Measurements from ENCODE around the gene SNRPD2. TPM values are rescaled to one million over a fixed set of nuclear protein-coding genes. Genes with fewer than 3 reads are reported as not detected.
A peak's percentile ranks its signal among the peaks of the same experiment; 100 is the strongest.

SNRPD2 gene
- total RNA-seq, 1 experiment from 2014 or later, result 631 TPM

- TSS peak; percentile 50 for BruUV-seq (replicated peaks)
- Histone ChIP-seq H2AFZ (ENCODE audit: low read length) (peak overlapping the region; percentile 70), H3K9me3 (ENCODE audit: low read length) (no peaks in the 10 kb centered on the region), H3K4me1 (ENCODE audit: insufficient read depth, low read length) (peaks cover 5% of the 10 kb centered on the region), H3K4me3 (ENCODE audit: low read length) (peak overlapping the region; percentile 68), H3K36me3 (ENCODE audit: low read depth, low read length) (no peaks in the 10 kb centered on the region), H3K27ac (ENCODE audit: low read length) (no peak overlapping the region), H3K27me3 (ENCODE audit: low read length) (no peaks in the 10 kb centered on the region), H3F3A (ENCODE audit: low read length, unreplicated experiment) (no peaks in the 10 kb centered on the region), H3K79me2 (ENCODE audit: low read length) (no peaks in the 10 kb centered on the region), H3K9ac (ENCODE audit: low read length) (peak overlapping the region; percentile 26), H3K4me2 (ENCODE audit: low read length) (peak overlapping the region; percentile 87), H3K9me2 (replicated peaks; ENCODE audit: low read length) (no peaks in the 10 kb centered on the region), H4K20me1 (ENCODE audit: low read length) (no peaks in the 10 kb centered on the region)
- TF ChIP-seq EZH2 (IDR thresholded peaks at IDR 0.05; ENCODE audit: low read length, unreplicated experiment), result no peak
- TF ChIP-seq, protein P1, sequence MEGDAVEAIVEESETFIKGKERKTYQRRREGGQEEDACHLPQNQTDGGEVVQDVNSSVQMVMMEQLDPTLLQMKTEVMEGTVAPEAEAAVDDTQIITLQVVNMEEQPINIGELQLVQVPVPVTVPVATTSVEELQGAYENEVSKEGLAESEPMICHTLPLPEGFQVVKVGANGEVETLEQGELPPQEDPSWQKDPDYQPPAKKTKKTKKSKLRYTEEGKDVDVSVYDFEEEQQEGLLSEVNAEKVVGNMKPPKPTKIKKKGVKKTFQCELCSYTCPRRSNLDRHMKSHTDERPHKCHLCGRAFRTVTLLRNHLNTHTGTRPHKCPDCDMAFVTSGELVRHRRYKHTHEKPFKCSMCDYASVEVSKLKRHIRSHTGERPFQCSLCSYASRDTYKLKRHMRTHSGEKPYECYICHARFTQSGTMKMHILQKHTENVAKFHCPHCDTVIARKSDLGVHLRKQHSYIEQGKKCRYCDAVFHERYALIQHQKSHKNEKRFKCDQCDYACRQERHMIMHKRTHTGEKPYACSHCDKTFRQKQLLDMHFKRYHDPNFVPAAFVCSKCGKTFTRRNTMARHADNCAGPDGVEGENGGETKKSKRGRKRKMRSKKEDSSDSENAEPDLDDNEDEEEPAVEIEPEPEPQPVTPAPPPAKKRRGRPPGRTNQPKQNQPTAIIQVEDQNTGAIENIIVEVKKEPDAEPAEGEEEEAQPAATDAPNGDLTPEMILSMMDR (conservative IDR thresholded peaks at IDR 0.05; ENCODE audit: low read depth, low read length), result no peak
- no peak for TF ChIP-seq EZH2phosphoT487 (IDR thresholded peaks at IDR 0.05; ENCODE audit: borderline replicate concordance, low read length)
- DNase-seq, result no peak
- ATAC-seq, result no peak
- CTCF ChIA-PET, result interaction anchor here (0.9 kb wide), 1 partner anchor 110 kb away, joined by 3 read pairs; no protein-coding TSS in a partner anchor
- intact Hi-C loops (cut with micrococcal nuclease), result no loop called here
- POLR2A ChIA-PET (ENCODE audit: unreplicated experiment), result interaction anchor here (0.6 kb wide), 1 partner anchor 214 kb away, joined by 3 read pairs; no protein-coding TSS in a partner anchor
Measured at GRCh38 chr19:45668342-45668871, 23.3 kb downstream of the SNRPD2 start.

GRCh38 chr19:45667620-45668341 lies 24.0 kb downstream of the SNRPD2 start, which contains the start of gene GIPR:
Gene GIPR, plus strand, starts transcription at chr19:45668221. Its CDS starts 1,300 bp downstream, at chr19:45669521.
- no peaks in the 10 kb centered on the region for H3K9me2 ChIP-seq (replicated peaks; ENCODE audit: low read length)
- H2AFZ ChIP-seq (ENCODE audit: low read length), result peak within 1 kb of the TSS; percentile 70
- no peak within 1 kb of the TSS for H3K27ac ChIP-seq (ENCODE audit: low read length)
- BruUV-seq (replicated peaks), result no TSS peak
- ChIA-PET CTCF (no interaction called here), POLR2A (ENCODE audit: unreplicated experiment) (interaction anchor here (0.5 kb wide), 1 partner anchor 22 kb away, joined by 4 read pairs; no protein-coding TSS in a partner anchor)
- H3K9ac ChIP-seq (ENCODE audit: low read length), result peak within 1 kb of the TSS; percentile 26
- H3K4me2 ChIP-seq (ENCODE audit: low read length), result peak within 1 kb of the TSS; percentile 87
- DNase-seq (peak; percentile 70), ATAC-seq (peak; percentile 81)
- no peak for TF ChIP-seq EZH2phosphoT487 (IDR thresholded peaks at IDR 0.05; ENCODE audit: borderline replicate concordance, low read length)
- TF ChIP-seq, protein P1 (conservative IDR thresholded peaks at IDR 0.05; ENCODE audit: low read depth, low read length), result no peak
- TF ChIP-seq EZH2 (IDR thresholded peaks at IDR 0.05; ENCODE audit: low read length, unreplicated experiment), result no peak
- H4K20me1 ChIP-seq (ENCODE audit: low read length), result no peaks in the 10 kb centered on the region
- H3K27me3 ChIP-seq (ENCODE audit: low read length), result no peaks in the 10 kb centered on the region
- H3K9me3 ChIP-seq (ENCODE audit: low read length), result no peaks in the 10 kb centered on the region
- no peaks in the 10 kb centered on the region for H3K36me3 ChIP-seq (ENCODE audit: low read depth, low read length)
- peak within 1 kb of the TSS; percentile 68 for H3K4me3 ChIP-seq (ENCODE audit: low read length)
- intact Hi-C loops (cut with micrococcal nuclease), result no loop called here
- H3F3A ChIP-seq (ENCODE audit: low read length, unreplicated experiment), result no peaks in the 10 kb centered on the region
- peaks cover 5% of the 10 kb centered on the region for H3K4me1 ChIP-seq (ENCODE audit: insufficient read depth, low read length)
- H3K79me2 ChIP-seq (ENCODE audit: low read length), result no peaks in the 10 kb centered on the region

DNA sequence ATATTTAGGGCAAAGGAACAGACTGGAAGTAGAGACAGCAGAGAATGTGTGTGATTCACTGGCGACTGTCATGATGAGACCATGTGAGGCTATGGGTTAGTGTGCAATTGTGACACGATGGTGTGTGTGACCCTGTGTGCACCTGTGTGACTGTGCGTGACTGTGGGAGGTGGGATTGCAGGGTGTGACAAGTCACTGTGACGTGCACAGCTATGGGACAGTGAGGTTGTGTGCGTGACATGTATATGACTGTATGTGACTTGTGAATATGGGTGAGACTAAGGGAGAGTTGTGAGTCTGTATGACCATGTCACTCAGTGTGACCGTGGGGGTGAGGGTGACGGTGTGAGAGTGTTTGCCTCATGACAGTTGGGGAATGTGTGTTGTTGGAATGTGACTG lies 27.2 kb downstream of the SNRPD2 start:
- ChIA-PET CTCF (no interaction called here), POLR2A (ENCODE audit: unreplicated experiment) (no interaction called here)
- no peaks in the 10 kb centered on the region for H4K20me1 ChIP-seq (ENCODE audit: low read length)

More for the DNA sequence above, 27.2 kb downstream of the SNRPD2 start:
- Histone ChIP-seq H3K36me3 (ENCODE audit: low read depth, low read length) (no peaks in the 10 kb centered on the region), H2AFZ (ENCODE audit: low read length) (no peak overlapping the region), H3K27me3 (ENCODE audit: low read length) (no peaks in the 10 kb centered on the region), H3K4me1 (ENCODE audit: insufficient read depth, low read length) (peaks cover 5% of the 10 kb centered on the region), H3K9ac (ENCODE audit: low read length) (no peak overlapping the region), H3K9me2 (replicated peaks; ENCODE audit: low read length) (no peaks in the 10 kb centered on the region), H3K4me2 (ENCODE audit: low read length) (no peak overlapping the region), H3F3A (ENCODE audit: low read length, unreplicated experiment) (no peaks in the 10 kb centered on the region), H3K27ac (ENCODE audit: low read length) (no peak overlapping the region), H3K4me3 (ENCODE audit: low read length) (no peak overlapping the region), H3K9me3 (ENCODE audit: low read length) (no peaks in the 10 kb centered on the region), H3K79me2 (ENCODE audit: low read length) (no peaks in the 10 kb centered on the region)
- no TSS peak for BruUV-seq (replicated peaks)
- TF ChIP-seq EZH2 (IDR thresholded peaks at IDR 0.05; ENCODE audit: low read length, unreplicated experiment), result no peak
- no peak for TF ChIP-seq EZH2phosphoT487 (IDR thresholded peaks at IDR 0.05; ENCODE audit: borderline replicate concordance, low read length)
- TF ChIP-seq, protein P1 (conservative IDR thresholded peaks at IDR 0.05; ENCODE audit: low read depth, low read length), result no peak
- no peak for ATAC-seq
- intact Hi-C loops (cut with micrococcal nuclease), result no loop called here
- no peak for DNase-seq

Measured in PC-3 (cell line).